GM19023 (cell line): Measurements from ENCODE around the gene MSI2.
A peak's percentile ranks its signal among the peaks of the same experiment; 100 is the strongest.
"Not testable (repeated sequence)": the region's sequence is repeated elsewhere in the genome, so short reads cannot be mapped to it uniquely, and the experiment has no call there.

Experiments used
- ATAC-seq: cut with Tn5 transposase; IDR thresholded peaks from one replicate; pipeline ENCODE4 v1.9.1; 2021; ENCODE audit warnings: mild to moderate bottlenecking, moderate library complexity; ENCODE audit not compliant: unreplicated experiment

The MSI2 gene

GRCh38 chr17:57255776-57256681 lies at the start of gene MSI2:
Gene MSI2, plus strand, starts transcription at chr17:57256523. Its CDS starts 220 bp downstream, at chr17:57256743.
- peak; percentile 71 for ATAC-seq

GRCh38 chr17:57206928-57207327 lies 49.4 kb upstream of the MSI2 start:
- ATAC-seq, result no peak

GRCh38 chr17:57207396-57207795 lies 48.9 kb upstream of the MSI2 start:
- ATAC-seq, result no peak

- no peak for ATAC-seq
Measured at GRCh38 chr17:57210224-57210553, 46.1 kb upstream of the MSI2 start.

DNA sequence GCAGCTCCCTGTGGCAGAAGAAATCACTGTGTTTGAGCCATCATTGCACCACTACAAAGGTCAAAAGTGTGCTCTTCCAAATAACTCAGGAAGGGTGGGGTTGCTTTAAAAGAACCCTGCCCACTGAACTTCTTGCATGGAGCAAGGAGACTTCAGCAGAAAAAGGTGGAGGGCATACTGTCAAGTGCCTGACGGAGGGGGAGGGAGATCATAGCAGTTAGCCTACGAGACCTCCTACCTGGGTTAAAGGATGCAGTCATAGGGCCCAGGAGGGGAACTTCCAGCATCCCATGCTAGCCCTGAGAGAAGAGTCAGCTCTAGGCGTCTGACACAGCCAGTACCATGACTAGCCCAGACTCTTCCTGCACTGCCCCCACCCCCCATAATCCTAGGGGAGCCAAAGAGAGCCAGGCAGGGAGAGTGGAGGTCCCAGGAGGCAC lies 45.3 kb upstream of the MSI2 start:
- no peak for ATAC-seq

GRCh38 chr17:57211543-57211942 lies 44.8 kb upstream of the MSI2 start:
- no peak for ATAC-seq

GRCh38 chr17:57213180-57213825 lies 43.0 kb upstream of the MSI2 start:
- ATAC-seq, result no peak

GRCh38 chr17:57215317-57215716 lies 41.0 kb upstream of the MSI2 start:
- ATAC-seq, result no peak

GRCh38 chr17:57221366-57222350 lies 34.7 kb upstream of the MSI2 start:
- no peak for ATAC-seq

DNA sequence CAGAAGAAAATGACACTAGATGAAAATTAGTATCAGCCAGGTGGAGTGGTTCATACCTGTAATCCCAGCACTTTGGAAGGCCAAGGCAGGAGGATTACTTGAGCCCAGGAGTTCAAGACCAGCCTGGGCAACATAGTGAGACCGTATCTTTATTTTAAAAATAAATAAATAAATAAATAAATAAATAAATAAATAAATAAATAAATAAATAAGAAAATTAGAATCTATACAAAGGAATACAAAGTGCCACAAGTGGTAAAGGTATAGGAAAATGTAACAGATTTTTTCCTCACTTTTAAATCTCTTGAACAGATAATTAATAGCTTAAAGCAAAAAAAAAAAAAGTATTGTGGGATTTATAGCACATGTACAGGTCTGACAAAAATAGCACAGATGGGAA lies 33.9 kb upstream of the MSI2 start:
- ATAC-seq, result not testable (repeated sequence)

- ATAC-seq, result no peak
Measured at GRCh38 chr17:57225127-57225526, 31.2 kb upstream of the MSI2 start.

GRCh38 chr17:57226793-57227192 lies 29.5 kb upstream of the MSI2 start:
- no peak for ATAC-seq

DNA sequence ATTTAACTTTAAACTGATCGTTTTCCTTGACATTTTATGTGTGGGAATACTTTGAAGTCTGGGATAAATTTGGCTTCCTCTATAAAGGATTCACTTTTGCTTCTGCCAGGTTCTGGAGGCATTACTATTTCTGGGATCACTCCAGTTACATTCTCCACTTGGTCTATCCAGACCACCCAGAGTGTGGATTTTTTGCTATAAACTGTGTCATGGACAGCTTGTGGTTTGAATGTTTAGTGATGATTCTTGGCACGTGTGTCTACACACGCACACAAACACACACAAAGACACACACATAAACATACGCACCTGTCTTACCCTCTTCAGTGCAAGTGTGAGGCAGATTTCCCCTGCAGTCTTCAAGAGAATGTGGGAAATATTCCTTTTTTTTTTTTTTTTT lies 27.4 kb upstream of the MSI2 start:
- ATAC-seq, result no peak

- ATAC-seq, result no peak
Measured at GRCh38 chr17:57234061-57234738, 22.1 kb upstream of the MSI2 start.

DNA sequence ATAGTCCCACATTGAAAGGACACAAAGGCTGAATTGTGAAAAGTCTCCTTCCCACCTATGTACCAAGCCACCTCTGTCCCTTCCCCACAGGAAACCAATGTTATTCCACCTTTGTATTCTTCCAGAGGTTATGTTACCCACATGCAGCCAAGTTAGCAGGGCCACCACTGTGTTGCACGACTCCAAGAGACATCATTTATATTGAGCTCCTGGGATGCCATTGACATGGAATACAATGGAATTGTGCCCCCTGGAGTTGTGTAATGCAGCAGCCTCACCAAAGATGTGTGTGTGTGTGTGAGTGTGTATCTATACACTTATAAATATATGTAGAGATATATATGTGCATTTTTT lies 21.6 kb upstream of the MSI2 start:
- ATAC-seq, result no peak

DNA sequence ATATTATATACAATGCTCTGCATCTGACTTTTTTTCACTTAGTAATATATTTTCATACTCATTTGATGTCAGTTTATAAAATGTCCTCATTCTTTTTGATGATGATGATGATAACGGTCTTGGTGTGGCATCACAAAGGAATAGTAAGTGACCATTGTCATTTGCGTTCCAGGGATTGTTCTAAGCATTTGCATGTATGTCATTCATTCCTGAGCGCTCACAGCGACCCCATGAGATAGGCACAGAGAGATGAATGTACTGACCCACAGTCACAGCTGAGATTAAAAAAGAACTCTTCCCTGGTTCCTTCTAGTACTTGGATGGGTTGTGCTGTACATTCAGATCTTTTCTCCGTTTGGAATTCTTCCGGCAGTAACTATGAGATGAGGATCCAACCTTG lies 21.2 kb upstream of the MSI2 start:
- ATAC-seq, result no peak

- no peak for ATAC-seq
Measured at GRCh38 chr17:57236686-57237299, 19.5 kb upstream of the MSI2 start.

DNA sequence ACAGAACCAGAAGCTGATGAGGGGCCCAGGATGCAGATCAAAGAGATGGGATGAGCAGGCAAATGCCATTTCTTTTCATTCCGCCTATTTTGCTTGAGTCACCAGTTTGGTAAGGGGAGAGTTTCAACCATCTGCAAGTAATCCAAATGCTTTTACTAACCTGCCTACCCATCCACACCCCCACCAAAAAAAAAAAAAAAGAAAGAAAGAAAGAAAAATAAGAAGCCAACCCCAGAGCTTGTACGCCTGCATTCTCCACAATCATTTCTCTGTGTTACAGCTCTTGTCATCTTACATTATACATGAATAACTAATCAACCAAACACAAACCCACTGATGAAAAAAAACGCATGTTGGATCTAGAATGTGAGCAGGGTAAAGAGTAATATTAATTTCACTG lies 15.7 kb upstream of the MSI2 start:
- ATAC-seq, result no peak

DNA sequence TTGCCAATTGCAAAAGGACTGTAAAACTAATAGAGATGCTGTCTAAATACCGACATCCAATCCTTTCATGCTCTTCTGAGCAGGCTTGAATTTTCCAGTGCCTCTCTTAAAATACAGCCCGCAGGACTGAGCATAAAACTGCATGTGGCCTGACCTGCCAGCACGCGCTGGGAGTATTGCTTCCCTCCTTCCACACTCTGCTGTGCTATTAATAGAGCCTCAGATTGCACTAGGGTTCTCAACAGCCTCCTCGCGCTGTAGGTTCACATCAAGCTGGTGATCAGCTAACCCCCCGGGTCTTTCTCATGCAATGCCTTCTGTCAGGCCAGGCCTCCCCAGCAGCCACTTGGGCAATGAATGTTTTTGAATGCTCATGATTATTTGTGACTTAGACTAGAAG lies 14.2 kb upstream of the MSI2 start:
- no peak for ATAC-seq

- ATAC-seq, result no peak
Measured at GRCh38 chr17:57243171-57243622, 13.1 kb upstream of the MSI2 start.
